Adrenal gland (tissue), 5 donors: ENCODE results near the gene CNGB1.
A peak's percentile ranks its signal among the peaks of the same experiment; 100 is the strongest.

ENCODE experiments used
- POLR2A ChIP-seq, 2 donors: fragments of 450-650 bp; IDR thresholded peaks; one replicate each; pipeline ENCODE4 v1.6.1; 2017; ENCODE audit warnings: antibody characterized with exemption in 2 of 2, mild to moderate bottlenecking in 2 of 2, moderate library complexity in 1 of 2
- TF ChIP-seq, protein P1 (sequence below), 6 experiments: fragments of 450-650 bp in 4 of 6; fragments of 200-600 bp in 2 of 6; sonication (generic) in 1 of 6; IDR thresholded peaks; 1 replicate in 5 of 6; 2 replicates in 1 of 6; pipeline versions ENCODE4 v1.5.1 to v1.8.0; 2016 to 2021; ENCODE audit warnings: antibody characterized with exemption in 6 of 6, mild to moderate bottlenecking in 2 of 6, moderate library complexity in 1 of 6
- donor health status: DM: no; HTN: no; CAD: no.

DNA sequence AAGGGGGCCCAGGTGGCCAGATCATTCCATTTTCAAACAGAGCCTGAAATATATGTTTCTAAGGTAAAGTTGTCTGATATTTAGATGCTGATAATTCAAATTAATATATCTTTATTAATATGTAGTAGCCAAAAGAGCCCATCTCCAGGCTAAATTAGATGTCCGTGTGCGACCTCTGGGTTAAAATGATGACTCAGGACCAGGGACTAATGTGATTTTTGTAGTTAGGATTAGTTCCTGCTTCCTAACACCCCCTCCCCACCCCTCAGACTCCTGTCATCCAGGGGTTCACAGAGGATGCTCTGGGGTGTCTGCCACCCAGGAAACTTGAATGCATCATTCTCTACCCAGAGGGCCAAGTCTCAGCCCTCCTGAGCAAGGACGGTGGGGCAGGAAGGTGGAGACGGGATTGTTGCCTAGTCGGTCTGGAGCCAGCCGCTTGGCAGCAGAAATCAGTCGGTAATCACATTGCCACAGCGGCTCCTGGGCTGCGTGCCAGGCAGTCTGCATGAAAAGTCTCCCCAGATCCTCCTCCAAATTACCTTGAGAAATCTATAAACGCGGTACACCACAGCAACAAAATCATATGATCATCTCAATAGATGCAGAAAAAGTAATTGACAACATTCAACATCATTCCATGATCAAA, 29.8 kb downstream of the CNGB1 start:
- TF ChIP-seq POLR2A (IDR thresholded peaks at IDR 0.05), result no peak
- TF ChIP-seq, protein P1, sequence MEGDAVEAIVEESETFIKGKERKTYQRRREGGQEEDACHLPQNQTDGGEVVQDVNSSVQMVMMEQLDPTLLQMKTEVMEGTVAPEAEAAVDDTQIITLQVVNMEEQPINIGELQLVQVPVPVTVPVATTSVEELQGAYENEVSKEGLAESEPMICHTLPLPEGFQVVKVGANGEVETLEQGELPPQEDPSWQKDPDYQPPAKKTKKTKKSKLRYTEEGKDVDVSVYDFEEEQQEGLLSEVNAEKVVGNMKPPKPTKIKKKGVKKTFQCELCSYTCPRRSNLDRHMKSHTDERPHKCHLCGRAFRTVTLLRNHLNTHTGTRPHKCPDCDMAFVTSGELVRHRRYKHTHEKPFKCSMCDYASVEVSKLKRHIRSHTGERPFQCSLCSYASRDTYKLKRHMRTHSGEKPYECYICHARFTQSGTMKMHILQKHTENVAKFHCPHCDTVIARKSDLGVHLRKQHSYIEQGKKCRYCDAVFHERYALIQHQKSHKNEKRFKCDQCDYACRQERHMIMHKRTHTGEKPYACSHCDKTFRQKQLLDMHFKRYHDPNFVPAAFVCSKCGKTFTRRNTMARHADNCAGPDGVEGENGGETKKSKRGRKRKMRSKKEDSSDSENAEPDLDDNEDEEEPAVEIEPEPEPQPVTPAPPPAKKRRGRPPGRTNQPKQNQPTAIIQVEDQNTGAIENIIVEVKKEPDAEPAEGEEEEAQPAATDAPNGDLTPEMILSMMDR (IDR thresholded peaks at IDR 0.05), result peak in 1 of 6 experiments; percentile 4
